BJ (cell line): ENCODE results near the gene CAMKV. TPM values are rescaled to one million over a fixed set of nuclear protein-coding genes. Genes with fewer than 3 reads are reported as not detected.
A peak's percentile ranks its signal among the peaks of the same experiment; 100 is the strongest.
"Not testable (repeated sequence)": the region's sequence is repeated elsewhere in the genome, so short reads cannot be mapped to it uniquely, and the experiment has no call there.

Source experiments
- CTCF ChIA-PET: fragments of 350-600 bp; formaldehyde crosslinking; extraction: SDS; loops from one replicate; lab custom pipeline; 2021; ENCODE audit warnings: antibody characterized with exemption, inconsistent platforms; lab: Yijun Ruan, JAX
- POLR2A ChIA-PET: fragments of 300-600 bp; sonication (Branson Sonifier 250); formaldehyde crosslinking; extraction: SDS; loops from one replicate; lab custom pipeline; 2021; ENCODE audit warnings: antibody characterized with exemption; lab: Charles Lee
- DNase-seq: peaks from one replicate; pipeline ENCODE4 v3.0.0-alpha.2; 2011; ENCODE audit warnings: low read depth
- H3K27me3 ChIP-seq: 2 replicates; pipeline ENCODE4 v1.6.0; 2011; ENCODE audit warnings: low read length; ENCODE audit not compliant: control insufficient read depth, insufficient read depth
- H3K36me3 ChIP-seq: 2 replicates; pipeline ENCODE4 v1.5.1; 2011; ENCODE audit warnings: low read length; ENCODE audit not compliant: control insufficient read depth, insufficient read depth
- H3K4me3 ChIP-seq: 2 replicates; pipeline ENCODE4 v1.5.1; 2011; ENCODE audit warnings: low read depth, mild to moderate bottlenecking, control low read depth, low read length
- polyA plus RNA-seq: library from polyadenylated mRNA; depleted of rRNA; stranded (reverse); fragments of >200 nt; gene quantifications from 2 replicates; pipeline ENCODE4 v1.2.3, GENCODE V29; 2011
- TF ChIP-seq, protein P1 (sequence below): IDR thresholded peaks from 2 replicates; pipeline ENCODE4 v1.5.1; 2011; ENCODE audit warnings: low read depth, mild to moderate bottlenecking, control low read depth, inconsistent platforms, low read length, moderate library complexity; ENCODE audit not compliant: insufficient read depth

Gene CAMKV
- polyA plus RNA-seq, 1 experiment, result not detected

DNA sequence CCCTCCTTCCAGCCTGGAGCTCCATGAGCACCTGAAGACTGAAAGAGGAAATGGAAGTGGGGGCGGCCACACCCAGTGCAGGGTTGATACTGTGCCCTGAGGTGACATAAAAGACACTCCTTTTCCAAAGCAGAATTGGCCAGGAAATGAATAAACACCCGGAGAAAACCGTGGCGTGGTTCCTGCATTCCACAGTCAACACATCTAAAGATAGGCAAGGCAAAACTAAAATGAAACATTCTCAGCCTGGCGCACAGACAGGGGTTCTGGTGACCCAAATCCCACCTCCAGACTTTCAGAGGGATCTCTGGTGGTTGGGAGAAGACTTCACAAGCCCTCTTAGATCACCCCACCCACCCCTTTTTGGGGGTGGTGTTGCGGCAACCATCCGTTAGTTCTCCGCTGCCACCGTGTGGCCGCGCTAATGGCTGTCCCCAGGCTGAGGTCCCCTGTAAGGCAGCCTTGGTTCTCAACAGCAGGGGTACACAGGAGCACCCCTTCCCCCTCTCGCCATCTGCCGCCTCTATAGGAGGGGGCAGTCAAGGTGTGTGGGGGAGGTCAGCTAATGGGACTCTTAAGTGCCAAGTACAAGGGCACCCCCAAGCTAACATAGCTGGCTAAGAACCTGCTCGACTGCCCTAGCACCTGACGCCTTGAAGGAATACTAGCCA is 36.5 kb upstream of the CAMKV start:
- Histone ChIP-seq H3K36me3 (peaks cover 5% of the 10 kb centered on the region), H3K27me3 (no peaks in the 10 kb centered on the region), H3K4me3 (peak overlapping the region; percentile 19; the same call in 1 of the 2 replicates)
- DNase-seq, result no peak
- TF ChIP-seq, protein P1, sequence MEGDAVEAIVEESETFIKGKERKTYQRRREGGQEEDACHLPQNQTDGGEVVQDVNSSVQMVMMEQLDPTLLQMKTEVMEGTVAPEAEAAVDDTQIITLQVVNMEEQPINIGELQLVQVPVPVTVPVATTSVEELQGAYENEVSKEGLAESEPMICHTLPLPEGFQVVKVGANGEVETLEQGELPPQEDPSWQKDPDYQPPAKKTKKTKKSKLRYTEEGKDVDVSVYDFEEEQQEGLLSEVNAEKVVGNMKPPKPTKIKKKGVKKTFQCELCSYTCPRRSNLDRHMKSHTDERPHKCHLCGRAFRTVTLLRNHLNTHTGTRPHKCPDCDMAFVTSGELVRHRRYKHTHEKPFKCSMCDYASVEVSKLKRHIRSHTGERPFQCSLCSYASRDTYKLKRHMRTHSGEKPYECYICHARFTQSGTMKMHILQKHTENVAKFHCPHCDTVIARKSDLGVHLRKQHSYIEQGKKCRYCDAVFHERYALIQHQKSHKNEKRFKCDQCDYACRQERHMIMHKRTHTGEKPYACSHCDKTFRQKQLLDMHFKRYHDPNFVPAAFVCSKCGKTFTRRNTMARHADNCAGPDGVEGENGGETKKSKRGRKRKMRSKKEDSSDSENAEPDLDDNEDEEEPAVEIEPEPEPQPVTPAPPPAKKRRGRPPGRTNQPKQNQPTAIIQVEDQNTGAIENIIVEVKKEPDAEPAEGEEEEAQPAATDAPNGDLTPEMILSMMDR, result peak; percentile 85
- POLR2A ChIA-PET, result interaction anchor here (0.6 kb wide), 1 partner anchor 103 kb away, joined by 5 read pairs; the partner anchor contains the start of gene INKA1
- CTCF ChIA-PET, result interaction anchor here (0.7 to 6.7 kb wide), 13 partner anchors 9 to 367 kb away, joined by 3 to 43 read pairs (median 4); partner anchors contain the start of genes INKA1, IP6K1 and MON1A

DNA sequence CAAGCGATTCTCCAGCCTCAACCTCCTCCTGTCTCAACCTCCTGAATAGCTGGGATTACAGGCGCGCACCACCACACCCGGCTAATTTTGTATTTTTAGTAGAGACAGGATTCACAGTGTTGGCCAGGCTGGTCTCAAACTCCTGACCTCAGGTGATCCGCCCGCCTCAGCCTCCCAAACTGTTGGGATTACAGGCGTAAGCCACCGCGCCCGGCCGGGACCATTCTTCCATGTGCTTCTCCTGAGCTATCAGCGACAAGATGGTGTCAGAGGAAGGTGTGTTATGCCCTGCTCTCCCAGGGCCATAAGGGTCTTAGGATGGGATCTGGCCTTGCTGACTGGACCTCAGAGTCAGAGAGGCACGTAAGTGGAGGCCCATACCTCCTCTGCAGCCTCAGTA is 34.7 kb upstream of the CAMKV start:
- H3K4me3 ChIP-seq, POLR2A ChIA-PET, DNase-seq, H3K27me3 ChIP-seq, H3K36me3 ChIP-seq: not testable (repeated sequence)
- CTCF ChIA-PET, result interaction anchor here (1.5 kb wide), 1 partner anchor 365 kb away, joined by 3 read pairs; no protein-coding TSS in a partner anchor

DNA sequence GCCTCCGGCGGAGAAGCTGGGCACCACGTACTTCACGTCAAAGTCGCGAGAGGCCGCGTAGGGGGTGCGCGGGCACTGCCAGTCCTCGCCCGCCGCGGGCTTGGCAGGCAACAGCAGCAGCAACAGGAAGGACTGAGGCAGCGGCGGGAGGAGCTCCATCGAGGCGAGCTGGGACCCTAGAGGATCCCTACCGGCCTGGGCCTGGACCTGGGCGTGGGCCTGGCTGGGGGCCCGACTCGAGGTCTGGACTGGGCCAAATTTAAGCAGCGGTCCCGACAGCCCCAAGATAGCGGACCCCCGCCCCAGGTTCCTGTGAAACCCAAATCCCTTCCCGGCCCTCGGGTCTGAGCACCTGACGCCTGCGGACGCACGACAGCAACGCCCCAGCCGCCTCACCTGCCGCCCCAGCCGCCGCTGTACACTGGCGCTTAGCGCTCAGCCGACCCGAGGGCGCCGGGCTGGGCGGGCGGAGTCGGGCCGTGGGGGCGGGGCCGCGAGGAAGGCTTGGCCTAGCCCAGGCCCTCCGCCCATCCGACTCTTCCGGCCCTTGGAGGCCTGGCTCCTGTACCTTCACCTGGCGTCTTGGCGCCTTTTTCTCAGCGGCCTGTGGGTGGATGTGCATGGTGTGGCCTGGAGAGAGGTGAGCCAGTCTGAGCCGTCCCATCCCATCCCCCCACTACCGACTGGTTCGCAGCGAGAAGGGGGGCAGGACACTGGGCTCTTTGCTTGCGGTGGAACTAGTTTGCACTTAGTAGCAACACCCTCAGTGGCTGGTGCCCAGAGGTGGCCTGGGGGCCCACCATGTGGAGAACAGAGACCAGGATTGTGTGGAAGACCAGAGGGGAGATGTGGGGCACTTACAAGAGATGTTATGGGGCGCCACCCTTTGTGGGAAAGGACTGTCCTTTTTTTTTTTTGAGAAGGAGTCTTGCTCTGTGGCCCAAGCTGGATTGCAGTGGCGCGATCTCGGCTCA is 34.0 kb upstream of the CAMKV start, which contains the start of gene MST1R:
TSS of gene MST1R (minus strand) at position 423 of the 974 bp plus-strand sequence. CDS start at position 159, 264 bp downstream.
- Histone ChIP-seq H3K4me3 (peak within 1 kb of the TSS; percentile 26), H3K36me3 (no peaks in the 10 kb centered on the region; the same call in 1 of the 2 replicates), H3K27me3 (no peaks in the 10 kb centered on the region)
- POLR2A ChIA-PET, result no interaction called here
- TF ChIP-seq, protein P1, result no peak
- no peak for DNase-seq
- CTCF ChIA-PET, result no interaction called here

- TF ChIP-seq, protein P1, result no peak
- no peak for DNase-seq
- CTCF ChIA-PET, result interaction anchor here (0.6 to 1.5 kb wide), 2 partner anchors 18 to 99 kb away, joined by 4 read pairs; partner anchors contain the start of gene INKA1
- Histone ChIP-seq H3K36me3 (no peaks in the 10 kb centered on the region), H3K4me3 (no peak overlapping the region), H3K27me3 (no peaks in the 10 kb centered on the region)
- POLR2A ChIA-PET, result no interaction called here
Measured at GRCh38 chr3:49902511-49903345, 33.0 kb upstream of the CAMKV start.
